ENCODE measurements around the gene PARP14. TPM values are rescaled to one million over a fixed set of nuclear protein-coding genes. Genes with fewer than 3 reads are reported as not detected.
A peak's percentile ranks its signal among the peaks of the same experiment; 100 is the strongest.
"Not testable (repeated sequence)": the region's sequence is repeated elsewhere in the genome, so short reads cannot be mapped to it uniquely, and the experiment has no call there.

Gene PARP14
- total RNA-seq, 2 experiments from 2014 or later, result 147 to 158 TPM

- ChIA-PET CTCF (interaction anchor here (0.6 to 1.8 kb wide), 4 partner anchors 11 to 326 kb away, joined by 3 to 9 read pairs (median 4); no protein-coding TSS in a partner anchor), POLR2A (no interaction called here)
- H3K36me3 Mint-ChIP-seq (ENCODE audit: low read depth), result peaks cover 75% of the 10 kb centered on the region
- peak overlapping the region; percentile 21 for H3K27ac Mint-ChIP-seq
- peaks cover 13% of the 10 kb centered on the region for H3K4me1 Mint-ChIP-seq
- H3K4me3 Mint-ChIP-seq, result no peak overlapping the region
- H3K9me3 Mint-ChIP-seq, result no peaks in the 10 kb centered on the region
- no peaks in the 10 kb centered on the region for H3K27me3 Mint-ChIP-seq
- no peak for DNase-seq
Measured at GRCh38 chr3:122697952-122698620, 17.4 kb downstream of the PARP14 start.

DNA sequence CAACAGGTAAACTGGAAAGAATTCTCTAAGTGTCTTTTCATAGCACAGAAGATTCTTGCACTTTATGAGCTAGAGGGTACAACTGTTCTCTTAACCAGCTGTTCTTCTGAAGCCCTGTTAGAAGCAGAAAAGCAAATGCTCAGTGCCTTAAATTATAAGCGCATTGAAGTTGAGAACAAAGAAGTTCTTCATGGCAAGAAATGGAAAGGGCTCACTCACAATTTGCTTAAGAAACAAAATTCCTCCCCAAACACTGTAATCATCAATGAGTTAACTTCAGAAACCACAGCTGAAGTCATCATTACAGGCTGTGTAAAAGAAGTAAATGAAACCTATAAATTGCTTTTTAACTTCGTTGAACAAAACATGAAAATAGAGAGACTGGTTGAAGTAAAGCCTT is 19.6 kb downstream of the PARP14 start:
- Mint-ChIP-seq H3K27me3 (no peaks in the 10 kb centered on the region), H3K4me3 (no peak overlapping the region), H3K4me1 (peaks cover 9% of the 10 kb centered on the region), H3K9me3 (no peaks in the 10 kb centered on the region), H3K36me3 (ENCODE audit: low read depth) (peaks cover 74% of the 10 kb centered on the region), H3K27ac (no peak overlapping the region)
- no peak for DNase-seq
- CTCF ChIA-PET, result no interaction called here
- POLR2A ChIA-PET, result no interaction called here

DNA sequence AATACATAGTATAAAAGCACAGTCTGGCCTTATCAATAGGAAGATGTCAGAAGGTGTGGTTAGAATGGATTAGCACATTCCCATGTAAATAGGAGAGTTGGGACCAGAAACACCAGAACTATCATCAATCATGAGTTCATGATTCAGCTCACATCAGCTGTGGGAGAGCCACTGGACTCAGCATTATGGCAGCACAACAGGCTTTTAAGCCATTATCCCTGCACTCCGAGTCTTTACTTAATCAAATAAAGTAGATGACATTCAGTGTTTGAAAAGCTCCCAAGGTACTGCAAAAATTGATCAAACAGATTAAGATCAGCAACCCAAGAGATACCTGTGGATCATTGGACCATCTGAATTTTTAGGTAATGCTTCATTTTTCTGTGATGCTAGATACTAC is 24.7 kb downstream of the PARP14 start:
- DNase-seq, result no peak
- ChIA-PET POLR2A (no interaction called here), CTCF (no interaction called here)
- Mint-ChIP-seq H3K27ac (no peak overlapping the region), H3K4me3 (no peak overlapping the region), H3K9me3 (no peaks in the 10 kb centered on the region), H3K4me1 (peaks cover 34% of the 10 kb centered on the region), H3K36me3 (ENCODE audit: low read depth) (peaks cover 76% of the 10 kb centered on the region), H3K27me3 (no peaks in the 10 kb centered on the region)

GRCh38 chr3:122710616-122711251 is 30.1 kb downstream of the PARP14 start:
- not testable (repeated sequence) for DNase-seq
- POLR2A ChIA-PET, result interaction anchor here (0.6 kb wide), 2 partner anchors 16 to 245 kb away, joined by 3 to 5 read pairs; no protein-coding TSS in a partner anchor

GRCh38 chr3:122714273-122714672 is 33.6 kb downstream of the PARP14 start:
- peaks cover 29% of the 10 kb centered on the region for H3K4me1 Mint-ChIP-seq
- H3K27ac Mint-ChIP-seq, result no peak overlapping the region
- CTCF ChIA-PET, result interaction anchor here (1.0 kb wide), 1 partner anchor 30 kb away, joined by 4 read pairs; no protein-coding TSS in a partner anchor
- peaks cover 95% of the 10 kb centered on the region for H3K36me3 Mint-ChIP-seq (ENCODE audit: low read depth)
- POLR2A ChIA-PET, result no interaction called here
- DNase-seq, result no peak
- no peaks in the 10 kb centered on the region for H3K27me3 Mint-ChIP-seq
- H3K4me3 Mint-ChIP-seq, result no peak overlapping the region
- no peaks in the 10 kb centered on the region for H3K9me3 Mint-ChIP-seq

More at GRCh38 chr3:122710616-122711251, 30.1 kb downstream of the PARP14 start:
- not testable (repeated sequence) for H3K27me3 Mint-ChIP-seq, H3K9me3 Mint-ChIP-seq
- Mint-ChIP-seq H3K36me3 (ENCODE audit: low read depth) (peaks cover 85% of the 10 kb centered on the region), H3K4me1 (peaks cover 44% of the 10 kb centered on the region), H3K4me3 (peak overlapping the region; percentile 3), H3K27ac (peak overlapping the region; percentile 10)
- CTCF ChIA-PET, result interaction anchor here (1.0 to 1.2 kb wide), 2 partner anchors 152 to 179 kb away, joined by 3 read pairs; no protein-coding TSS in a partner anchor

DNA sequence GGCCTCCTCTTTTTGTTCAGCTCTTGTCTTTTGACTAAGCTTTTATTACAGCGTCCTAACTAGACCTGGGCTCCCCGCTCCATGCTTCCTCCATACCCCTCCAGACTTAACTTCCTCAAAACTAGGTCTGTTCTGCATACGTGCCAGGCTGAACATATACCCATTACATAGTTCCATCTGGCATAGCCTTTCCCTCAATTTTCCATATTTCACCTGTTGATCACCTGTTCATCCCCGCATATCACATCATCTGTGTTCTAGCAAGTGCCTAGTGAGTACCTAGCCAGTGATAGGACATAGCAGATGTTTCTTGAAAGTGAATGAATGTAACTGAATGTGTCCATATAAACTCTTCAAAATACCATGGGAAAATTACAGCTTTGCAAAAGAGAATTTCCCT is 36.0 kb downstream of the PARP14 start:
- Mint-ChIP-seq H3K27ac (no peak overlapping the region), H3K27me3 (no peaks in the 10 kb centered on the region), H3K4me1 (peaks cover 8% of the 10 kb centered on the region), H3K36me3 (ENCODE audit: low read depth) (peaks cover 96% of the 10 kb centered on the region), H3K4me3 (no peak overlapping the region), H3K9me3 (no peaks in the 10 kb centered on the region)
- CTCF ChIA-PET, result interaction anchor here (0.6 to 1.6 kb wide), 2 partner anchors 33 to 40 kb away, joined by 4 read pairs; no protein-coding TSS in a partner anchor
- DNase-seq, result no peak
- POLR2A ChIA-PET, result no interaction called here

DNA sequence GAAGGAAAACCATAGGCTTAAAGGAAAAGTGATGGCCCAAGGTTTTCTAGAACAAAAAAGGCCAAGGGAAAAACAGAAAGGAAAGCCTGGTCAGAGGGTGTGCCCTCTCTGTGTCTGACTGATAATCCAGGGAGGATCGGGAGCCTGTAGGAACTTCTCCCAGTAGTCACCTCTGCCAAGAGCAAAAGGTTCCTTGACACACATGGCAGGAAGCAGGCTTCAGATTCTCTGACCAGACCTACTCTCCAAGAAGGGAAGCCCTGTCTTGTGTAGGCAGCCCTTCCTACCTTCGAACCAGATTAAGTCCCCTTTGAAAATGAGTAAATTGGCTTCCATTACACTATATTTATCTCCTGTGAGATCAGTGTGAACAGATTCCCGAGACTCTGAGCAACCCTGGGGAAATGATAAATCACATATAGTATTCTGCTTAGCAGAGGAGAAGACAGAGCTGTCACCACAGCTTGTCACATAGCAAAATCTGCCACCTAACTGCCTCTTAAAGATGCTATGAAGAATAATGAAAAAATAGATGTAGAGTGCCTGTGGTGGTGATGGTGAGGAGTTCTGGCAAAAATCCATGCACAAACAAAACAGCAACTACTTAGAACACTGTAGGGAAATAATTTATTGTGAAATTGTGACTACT is 38.8 kb downstream of the PARP14 start:
- ChIA-PET POLR2A (no interaction called here), CTCF (no interaction called here)
- Mint-ChIP-seq H3K36me3 (ENCODE audit: low read depth) (peaks cover 97% of the 10 kb centered on the region), H3K4me1 (peaks cover 2% of the 10 kb centered on the region), H3K4me3 (no peak overlapping the region), H3K27me3 (no peaks in the 10 kb centered on the region), H3K9me3 (peaks cover 2% of the 10 kb centered on the region), H3K27ac (no peak overlapping the region)
- DNase-seq, result no peak

DNA sequence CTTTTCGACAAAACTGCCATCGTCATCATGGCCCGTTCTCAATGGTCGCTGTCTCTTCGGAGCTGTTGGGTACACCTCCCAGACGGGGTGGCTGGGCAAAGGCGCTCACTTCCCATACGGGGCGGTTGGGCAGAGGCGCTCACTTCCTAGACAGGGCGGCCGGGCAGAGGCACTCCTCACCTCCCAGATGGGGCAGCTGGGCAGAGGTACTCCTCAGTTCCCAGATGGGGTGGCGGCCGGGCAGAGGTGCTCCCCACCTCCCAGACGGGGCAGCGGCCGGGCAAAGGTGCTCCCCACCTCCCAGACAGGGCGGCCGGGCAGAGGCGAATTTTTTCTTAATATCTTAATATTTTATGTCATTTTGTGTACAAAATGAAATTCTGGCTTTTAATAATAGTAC is 44.5 kb downstream of the PARP14 start:
- no peaks in the 10 kb centered on the region for H3K27me3 Mint-ChIP-seq
- POLR2A ChIA-PET, result no interaction called here

GRCh38 chr3:122727294-122727693 is 46.7 kb downstream of the PARP14 start:
- no peaks in the 10 kb centered on the region for H3K27me3 Mint-ChIP-seq
- H3K4me1 Mint-ChIP-seq, result no peaks in the 10 kb centered on the region
- no peak for DNase-seq
- ChIA-PET CTCF (no interaction called here), POLR2A (no interaction called here)
- no peak overlapping the region for H3K27ac Mint-ChIP-seq
- peaks cover 6% of the 10 kb centered on the region for H3K9me3 Mint-ChIP-seq
- H3K4me3 Mint-ChIP-seq, result no peak overlapping the region
- peaks cover 76% of the 10 kb centered on the region for H3K36me3 Mint-ChIP-seq (ENCODE audit: low read depth)

More for the DNA sequence above, 44.5 kb downstream of the PARP14 start:
- no peak for DNase-seq
- H3K27ac Mint-ChIP-seq, result no peak overlapping the region
- peaks cover 2% of the 10 kb centered on the region for H3K9me3 Mint-ChIP-seq
- CTCF ChIA-PET, result no interaction called here
- no peak overlapping the region for H3K4me3 Mint-ChIP-seq
- H3K36me3 Mint-ChIP-seq (ENCODE audit: low read depth), result peaks cover 82% of the 10 kb centered on the region
- peaks cover 2% of the 10 kb centered on the region for H3K4me1 Mint-ChIP-seq

DNA sequence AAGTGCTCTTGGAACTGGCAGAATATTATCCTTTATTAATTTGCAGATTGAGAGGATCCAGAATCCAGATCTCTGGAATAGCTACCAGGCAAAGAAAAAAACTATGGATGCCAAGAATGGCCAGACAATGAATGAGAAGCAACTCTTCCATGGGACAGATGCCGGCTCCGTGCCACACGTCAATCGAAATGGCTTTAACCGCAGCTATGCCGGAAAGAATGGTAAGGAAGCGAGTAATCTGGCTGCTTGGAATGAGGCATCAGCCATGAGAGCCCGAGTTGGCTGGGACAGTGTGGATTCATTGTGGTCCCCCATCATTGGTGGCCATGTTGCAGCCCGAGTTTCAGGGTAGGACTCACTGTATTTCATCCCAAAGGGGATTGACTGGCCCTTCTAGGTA is 47.1 kb downstream of the PARP14 start:
- POLR2A ChIA-PET, result no interaction called here
- H3K27ac Mint-ChIP-seq, result no peak overlapping the region
- no peaks in the 10 kb centered on the region for H3K4me1 Mint-ChIP-seq
- no peaks in the 10 kb centered on the region for H3K27me3 Mint-ChIP-seq
- CTCF ChIA-PET, result no interaction called here
- DNase-seq, result no peak
- no peak overlapping the region for H3K4me3 Mint-ChIP-seq
- H3K9me3 Mint-ChIP-seq, result peaks cover 6% of the 10 kb centered on the region
- peaks cover 75% of the 10 kb centered on the region for H3K36me3 Mint-ChIP-seq (ENCODE audit: low read depth)

DNA sequence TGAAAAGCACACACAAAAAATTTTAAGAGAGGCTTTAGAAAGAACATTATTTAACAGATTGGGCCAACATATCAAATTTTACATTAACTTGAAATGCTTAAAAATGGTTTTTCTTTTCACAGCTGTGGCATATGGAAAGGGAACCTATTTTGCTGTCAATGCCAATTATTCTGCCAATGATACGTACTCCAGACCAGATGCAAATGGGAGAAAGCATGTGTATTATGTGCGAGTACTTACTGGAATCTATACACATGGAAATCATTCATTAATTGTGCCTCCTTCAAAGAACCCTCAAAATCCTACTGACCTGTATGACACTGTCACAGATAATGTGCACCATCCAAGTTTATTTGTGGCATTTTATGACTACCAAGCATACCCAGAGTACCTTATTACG is 47.5 kb downstream of the PARP14 start:
- no peak for DNase-seq
- Mint-ChIP-seq H3K4me3 (no peak overlapping the region), H3K27me3 (no peaks in the 10 kb centered on the region), H3K4me1 (no peaks in the 10 kb centered on the region), H3K36me3 (ENCODE audit: low read depth) (peaks cover 74% of the 10 kb centered on the region), H3K9me3 (peaks cover 6% of the 10 kb centered on the region), H3K27ac (no peak overlapping the region)
- CTCF ChIA-PET, result no interaction called here
- POLR2A ChIA-PET, result no interaction called here

DNA sequence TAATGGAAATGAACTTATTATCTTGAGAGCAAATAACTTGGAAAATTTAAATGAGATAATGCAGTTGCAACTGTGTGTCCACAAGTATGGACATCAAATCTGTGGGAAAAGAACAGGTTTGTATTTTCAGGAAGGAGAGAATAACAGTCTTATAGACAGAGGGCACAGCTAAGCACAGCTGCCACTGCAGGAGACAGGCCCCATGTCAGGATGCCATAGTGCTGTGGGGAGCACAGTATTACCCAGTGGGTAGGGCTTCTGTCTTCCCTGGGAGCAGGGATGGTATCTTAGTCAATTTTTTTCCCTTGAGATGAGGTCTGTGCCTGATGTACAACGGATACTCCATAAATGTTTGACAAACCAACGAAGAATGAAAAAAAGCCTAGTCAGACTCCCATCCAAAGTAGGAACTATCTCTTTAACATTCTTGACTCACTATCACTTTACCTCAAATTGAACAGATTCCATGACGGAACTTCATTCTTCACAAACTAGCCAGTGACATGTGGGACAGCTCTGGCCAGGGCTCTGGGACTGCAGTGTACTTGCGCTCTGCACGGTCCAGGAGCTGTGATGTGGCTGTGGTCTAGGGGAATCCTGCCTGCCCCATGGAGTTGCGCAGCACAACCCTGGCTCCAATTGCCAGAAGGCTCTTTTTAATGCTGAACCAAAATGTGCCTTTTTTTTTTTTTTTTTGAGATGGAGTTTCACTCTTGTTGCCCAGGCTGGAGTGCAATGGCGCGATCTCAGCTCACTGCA is 48.3 kb downstream of the PARP14 start:
- no peak overlapping the region for H3K4me3 Mint-ChIP-seq
- H3K36me3 Mint-ChIP-seq (ENCODE audit: low read depth), result peaks cover 71% of the 10 kb centered on the region
- H3K27me3 Mint-ChIP-seq, result no peaks in the 10 kb centered on the region
- H3K27ac Mint-ChIP-seq, result no peak overlapping the region
- DNase-seq, result no peak
- POLR2A ChIA-PET, result no interaction called here
- H3K4me1 Mint-ChIP-seq, result no peaks in the 10 kb centered on the region
- CTCF ChIA-PET, result interaction anchor here (0.9 to 1.0 kb wide), 2 partner anchors 98 to 303 kb away, joined by 3 read pairs; no protein-coding TSS in a partner anchor
- peaks cover 5% of the 10 kb centered on the region for H3K9me3 Mint-ChIP-seq

DNA sequence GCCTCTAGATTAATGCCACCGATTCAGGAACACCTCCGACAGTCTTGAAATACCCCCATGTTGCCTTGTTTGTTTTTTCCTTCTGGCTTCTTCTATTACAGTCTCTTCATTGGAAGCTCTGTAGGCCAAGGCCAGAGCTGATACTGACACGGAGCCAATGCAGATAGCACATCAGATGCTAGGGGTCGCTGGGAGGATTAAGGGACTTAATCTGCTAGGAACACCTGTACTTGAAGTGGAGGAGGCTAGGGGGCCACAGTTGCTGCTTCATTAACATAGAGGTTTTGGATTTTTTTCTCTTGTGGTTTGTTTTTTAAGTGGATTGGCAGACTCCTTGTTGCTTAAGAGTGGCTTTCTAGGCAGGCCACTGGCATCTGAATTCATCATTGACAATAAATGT is 49.6 kb downstream of the PARP14 start:
- CTCF ChIA-PET, result no interaction called here
- Mint-ChIP-seq H3K27ac (no peak overlapping the region), H3K27me3 (no peaks in the 10 kb centered on the region), H3K4me3 (no peak overlapping the region), H3K9me3 (peaks cover 4% of the 10 kb centered on the region), H3K4me1 (no peaks in the 10 kb centered on the region), H3K36me3 (ENCODE audit: low read depth) (peaks cover 65% of the 10 kb centered on the region)
- DNase-seq, result no peak
- POLR2A ChIA-PET, result no interaction called here
